K562 (cell line): ENCODE results near the gene ARHGAP10. TPM values are rescaled to one million over a fixed set of nuclear protein-coding genes. Genes with fewer than 3 reads are reported as not detected.
A peak's percentile ranks its signal among the peaks of the same experiment; 100 is the strongest.

ENCODE experiments used
- FOXA3 ChIP-seq, 2 experiments: fragments of 450-650 bp in 1 of 2; sonication (generic) in 1 of 2; formaldehyde crosslinking; IDR thresholded peaks in 1 of 2; conservative IDR thresholded peaks in 1 of 2; 2 replicates each; pipeline versions ENCODE4 v1.4.0 to v1.8.0; 2020 to 2022; ENCODE audit warnings: mild to moderate bottlenecking in 2 of 2, missing genetic modification reagents in 1 of 2
- FOXM1 ChIP-seq, 2 experiments: fragments of 450-650 bp in 1 of 2; sonication (generic) in 1 of 2; formaldehyde crosslinking in 1 of 2; IDR thresholded peaks; 2 replicates each; pipeline versions ENCODE4 v1.6.1 to v1.9.0; 2017 to 2022; ENCODE audit warnings: low read depth in 2 of 2, mild to moderate bottlenecking in 2 of 2, missing genetic modification reagents in 1 of 2, moderate library complexity in 1 of 2
- MEIS2 ChIP-seq: fragments of 450-650 bp; IDR thresholded peaks from 2 replicates; pipeline ENCODE4 v1.6.1; 2014; ENCODE audit warnings: mild to moderate bottlenecking; ENCODE audit not compliant: partially characterized antibody
- MNT ChIP-seq, 2 experiments: fragments of 450-650 bp; conservative IDR thresholded peaks; 2 replicates each; pipeline ENCODE4 v1.6.1; 2017; ENCODE audit warnings: mild to moderate bottlenecking in 2 of 2, moderate library complexity in 2 of 2
- MTA3 ChIP-seq: fragments of 450-650 bp; formaldehyde crosslinking; IDR thresholded peaks from 2 replicates; pipeline ENCODE4 v1.6.1; 2017; ENCODE audit warnings: mild to moderate bottlenecking, borderline replicate concordance
- NR1H2 ChIP-seq: sonication (generic); formaldehyde crosslinking; IDR thresholded peaks from 2 replicates; pipeline ENCODE4 v1.4.0; 2020; ENCODE audit warnings: mild to moderate bottlenecking, missing genetic modification reagents
- OTX1 ChIP-seq: fragments of 450-650 bp; formaldehyde crosslinking; IDR thresholded peaks from 2 replicates; pipeline ENCODE4 v1.4.0; 2022; ENCODE audit warnings: mild to moderate bottlenecking
- POLR2A ChIP-seq: fragments of 450-650 bp; conservative IDR thresholded peaks from 2 replicates; pipeline ENCODE4 v1.6.1; 2016
- REST ChIP-seq, 2 experiments: fragments of 450-650 bp; formaldehyde crosslinking in 1 of 2; IDR thresholded peaks; 2 replicates each; pipeline versions ENCODE4 v1.4.0 to v1.6.1; 2014 to 2020; ENCODE audit warnings: mild to moderate bottlenecking in 2 of 2, borderline replicate concordance in 1 of 2, low read depth in 1 of 2
- TAF9B ChIP-seq: fragments of 450-650 bp; IDR thresholded peaks from 2 replicates; pipeline ENCODE4 v1.6.1; 2018; ENCODE audit warnings: mild to moderate bottlenecking; ENCODE audit not compliant: partially characterized antibody
- ZNF639 ChIP-seq, 2 experiments: fragments of 200-800 bp in 1 of 2; sonication (Bioruptor generic) in 1 of 2; sonication (generic) in 1 of 2; formaldehyde crosslinking in 1 of 2; IDR thresholded peaks in 1 of 2; conservative IDR thresholded peaks in 1 of 2; 2 replicates each; pipeline versions ENCODE4 v1.5.0 to v1.6.1; 2016 to 2020; ENCODE audit warnings: missing compliant biosample characterization in 1 of 2, missing genetic modification characterization in 1 of 2, missing genetic modification reagents in 1 of 2
- polyA plus RNA-seq, 8 experiments: library from polyadenylated mRNA; depleted of rRNA in 4 of 8; stranded (reverse) in 5 of 8; unstranded in 3 of 8; fragments of >200 nt; fragmentation: Nextera tagmentation in 2 of 8; fragmentation: Illumina TruSeq in 1 of 8; extraction: Ambion mirVana in 2 of 8; extraction: Trizol in 1 of 8; gene quantifications; 2 replicates each; pipeline versions ENCODE4 v1.2.1 to v1.2.3, GENCODE V29; 2011 to 2014; ENCODE audit warnings: inconsistent platforms in 1 of 8, missing spikeins in 1 of 8
- total RNA-seq, 7 experiments: library from RNA; depleted of rRNA in 6 of 7; stranded (reverse); fragments of >200 nt in 6 of 7; fragmentation: Illumina TruSeq in 2 of 7; extraction: Trizol in 2 of 7; gene quantifications; 2 replicates each; pipeline versions ENCODE4 v1.2.1 to v1.2.3, GENCODE V29; 2011 to 2021; ENCODE audit warnings: low replicate concordance in 1 of 7
- TF ChIP-seq, protein P1 (sequence below): sonication (generic); formaldehyde crosslinking; IDR thresholded peaks from 2 replicates; pipeline ENCODE4 v1.8.0; 2022; ENCODE audit warnings: missing genetic modification reagents, mild to moderate bottlenecking, borderline replicate concordance

The ARHGAP10 gene
- total and polyA plus RNA-seq, 9 of the 15 experiments (the other 6 are each of a cell fraction or from before 2014, with no cell fraction given): 0.03 to 0.22 (median 0.06) TPM; not detected in 3

GRCh38 chr4:147683717-147684700 is 47.9 kb upstream of the ARHGAP10 start, which contains the start of gene PRMT9 (continued):
- TF ChIP-seq REST (IDR thresholded peaks at IDR 0.05; ENCODE audit: borderline replicate concordance) (peak; percentile 18), REST (CRISPR knock-in tag; IDR thresholded peaks at IDR 0.05; ENCODE audit: low read depth) (no peak), POLR2A (peak; percentile 95), FOXA3 (CRISPR knock-in tag; conservative IDR thresholded peaks at IDR 0.05 in 1 of 2, IDR thresholded peaks at IDR 0.05 in 1 of 2) (no peak), MEIS2 (peak; percentile 74), ZNF639 (CRISPR knock-in tag; conservative IDR thresholded peaks at IDR 0.05 in 1 of 2, IDR thresholded peaks at IDR 0.05 in 1 of 2) (peak in 1 of 2 experiments; percentile 59; a peak in 1 of 4 replicates), NR1H2 (CRISPR knock-in tag) (0 out of 2 replicates have a peak, but pooled peaks have one; percentile 83), TAF9B (peak; percentile 56), OTX1 (CRISPR knock-in tag) (no peak), FOXM1 (IDR thresholded peaks at IDR 0.05; ENCODE audit: low read depth) (no peak), FOXM1 (CRISPR knock-in tag; IDR thresholded peaks at IDR 0.05; ENCODE audit: low read depth) (0 out of 2 replicates have a peak, but pooled peaks have one; percentile 40), MTA3 (peak; percentile 90; the same call in 1 of the 2 replicates), MNT (conservative IDR thresholded peaks at IDR 0.05) (peak; percentile 63 to 83)
- TF ChIP-seq, protein P1, sequence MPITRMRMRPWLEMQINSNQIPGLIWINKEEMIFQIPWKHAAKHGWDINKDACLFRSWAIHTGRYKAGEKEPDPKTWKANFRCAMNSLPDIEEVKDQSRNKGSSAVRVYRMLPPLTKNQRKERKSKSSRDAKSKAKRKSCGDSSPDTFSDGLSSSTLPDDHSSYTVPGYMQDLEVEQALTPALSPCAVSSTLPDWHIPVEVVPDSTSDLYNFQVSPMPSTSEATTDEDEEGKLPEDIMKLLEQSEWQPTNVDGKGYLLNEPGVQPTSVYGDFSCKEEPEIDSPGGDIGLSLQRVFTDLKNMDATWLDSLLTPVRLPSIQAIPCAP (CRISPR knock-in tag): no peak
